Hematopoietic multipotent progenitor cell treated with erythropoietin and hydrocortisone succinate and interleukin-3 and kit ligand, for 6 days (in vitro differentiated cells): Measurements from ENCODE around the gene ATP6V0A1.
"Not testable (repeated sequence)": the region's sequence is repeated elsewhere in the genome, so short reads cannot be mapped to it uniquely, and the experiment has no call there.

ENCODE experiments used
- DNase-seq: peaks from one replicate; pipeline ENCODE4 v3.0.0-alpha.2; 2015

ATP6V0A1 gene

GRCh38 chr17:42477824-42478223 lies 19.1 kb downstream of the ATP6V0A1 start:
- not testable (repeated sequence) for DNase-seq

GRCh38 chr17:42484304-42484703 lies 25.6 kb downstream of the ATP6V0A1 start:
- peak; percentile 86 for DNase-seq

DNA sequence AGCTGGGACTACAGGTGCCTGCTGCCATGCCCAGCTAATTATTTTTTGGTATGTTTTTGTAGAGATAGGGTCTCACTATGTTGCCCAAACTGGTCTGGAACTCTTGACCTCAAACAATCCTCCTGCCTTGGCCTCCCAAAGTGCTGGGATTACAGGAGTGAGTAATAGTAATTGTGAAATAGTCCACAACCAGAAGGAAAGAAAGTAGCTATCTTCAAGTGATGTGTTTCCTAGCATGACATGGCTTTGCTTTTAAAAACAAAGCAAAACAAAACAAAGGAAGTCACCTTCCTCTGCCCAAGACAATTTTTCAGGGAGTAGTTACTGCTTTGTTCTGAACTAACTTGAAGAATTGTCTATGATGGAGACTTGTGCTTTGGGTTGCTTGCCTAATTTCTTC lies 27.0 kb downstream of the ATP6V0A1 start:
- DNase-seq, result no peak

- DNase-seq, result no peak
These were observed 29.4 kb downstream of the ATP6V0A1 start for GRCh38 chr17:42488032-42488431.

DNA sequence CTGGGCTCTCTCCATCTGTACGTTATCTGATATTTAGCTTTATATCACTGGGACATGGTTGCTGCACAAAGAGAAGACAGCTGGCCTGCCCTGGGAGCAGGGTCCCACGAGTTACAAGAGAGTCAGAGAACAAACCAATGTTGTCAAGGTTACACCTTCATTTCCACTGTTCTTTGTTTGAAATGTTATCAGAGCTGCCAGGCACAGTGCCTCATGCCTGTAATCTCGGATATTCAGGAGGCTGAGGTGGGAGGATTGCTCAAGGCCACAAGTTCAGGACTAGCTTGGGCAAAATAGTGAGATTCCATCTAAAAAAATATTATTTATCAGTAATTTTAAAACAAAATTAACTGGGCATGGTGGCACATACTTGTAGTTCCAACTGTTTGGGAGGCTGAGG lies 34.6 kb downstream of the ATP6V0A1 start:
- peak; percentile 70 for DNase-seq

DNA sequence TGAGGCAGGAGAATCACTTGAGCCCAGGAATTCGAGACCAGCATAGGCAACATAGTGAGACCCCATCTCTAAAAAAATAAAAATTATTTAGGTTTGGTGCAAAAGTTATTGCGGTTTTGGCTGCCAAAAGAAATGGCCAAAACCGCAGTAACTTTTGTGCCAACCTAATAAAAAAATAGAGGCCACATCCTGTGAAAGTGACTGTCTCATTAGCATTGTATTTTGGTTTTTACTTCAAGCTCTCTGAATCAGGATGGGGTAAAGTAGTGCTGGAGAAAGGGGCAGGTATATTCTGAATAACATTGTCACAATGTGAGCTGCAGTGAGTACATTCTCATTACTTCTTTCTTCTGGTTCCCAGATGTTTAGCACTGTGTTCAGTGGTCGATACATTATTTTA lies 36.0 kb downstream of the ATP6V0A1 start:
- DNase-seq, result no peak

DNA sequence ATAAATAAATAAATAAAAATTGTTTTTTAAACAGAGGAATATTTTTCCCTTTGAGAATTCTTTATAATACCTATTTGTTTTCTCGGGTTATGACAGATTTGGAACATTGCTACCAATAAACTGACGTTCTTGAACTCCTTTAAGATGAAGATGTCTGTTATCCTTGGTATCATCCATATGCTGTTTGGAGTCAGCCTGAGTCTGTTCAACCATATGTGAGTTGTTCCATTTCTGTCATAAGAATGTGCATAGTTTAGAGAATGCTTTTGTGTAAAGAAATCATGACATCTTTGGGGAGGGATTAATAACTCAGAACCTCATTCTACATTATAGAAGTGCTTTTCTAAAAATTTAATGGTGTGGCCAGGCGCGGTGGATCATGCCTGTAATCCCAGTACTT lies 40.1 kb downstream of the ATP6V0A1 start:
- no peak for DNase-seq

DNA sequence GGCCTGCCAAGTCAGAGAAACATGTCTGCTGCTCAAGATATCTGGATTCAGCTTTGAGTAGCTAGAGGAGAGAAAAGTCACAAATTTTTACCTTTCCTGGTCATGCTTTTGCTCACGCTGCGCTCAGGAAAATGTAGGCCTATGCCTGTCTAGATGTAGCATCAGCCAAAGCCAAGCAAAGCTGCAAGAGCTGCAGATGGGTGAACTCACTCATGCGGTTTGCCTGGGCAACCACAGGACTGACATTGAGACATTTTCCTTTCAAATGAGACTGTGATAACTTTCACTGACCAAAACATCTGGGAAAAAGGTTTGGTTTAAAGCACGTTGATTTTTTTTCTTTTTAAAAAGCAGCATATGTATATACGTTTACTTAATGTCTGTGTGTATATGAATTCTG lies 43.4 kb downstream of the ATP6V0A1 start:
- no peak for DNase-seq

- DNase-seq, result no peak
These were observed 44.2 kb downstream of the ATP6V0A1 start for GRCh38 chr17:42502926-42503325.

- no peak for DNase-seq
These were observed 49.0 kb downstream of the ATP6V0A1 start for GRCh38 chr17:42507671-42508070.

- DNase-seq, result no peak
These were observed 49.9 kb downstream of the ATP6V0A1 start for GRCh38 chr17:42508426-42509165.

DNA sequence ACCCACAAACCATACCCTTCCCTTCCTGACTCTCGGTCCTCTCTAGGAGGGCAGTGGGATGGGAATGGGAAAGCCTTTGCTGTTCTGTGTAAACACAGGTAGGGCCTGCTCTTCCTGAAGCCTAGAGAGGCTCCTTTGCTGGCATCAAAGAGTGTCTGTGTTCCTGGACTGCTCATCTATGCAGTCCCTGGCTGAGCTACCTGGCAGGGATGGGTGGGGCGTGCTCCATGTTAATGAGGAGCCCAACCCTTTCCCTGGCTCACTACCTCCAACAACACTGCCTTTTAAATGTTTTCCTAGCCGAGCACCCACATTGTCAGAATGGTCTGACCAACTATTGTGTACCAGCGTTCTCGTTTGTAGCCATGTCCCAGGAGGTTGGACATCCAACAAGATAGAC lies 50.7 kb downstream of the ATP6V0A1 start:
- DNase-seq, result no peak

DNA sequence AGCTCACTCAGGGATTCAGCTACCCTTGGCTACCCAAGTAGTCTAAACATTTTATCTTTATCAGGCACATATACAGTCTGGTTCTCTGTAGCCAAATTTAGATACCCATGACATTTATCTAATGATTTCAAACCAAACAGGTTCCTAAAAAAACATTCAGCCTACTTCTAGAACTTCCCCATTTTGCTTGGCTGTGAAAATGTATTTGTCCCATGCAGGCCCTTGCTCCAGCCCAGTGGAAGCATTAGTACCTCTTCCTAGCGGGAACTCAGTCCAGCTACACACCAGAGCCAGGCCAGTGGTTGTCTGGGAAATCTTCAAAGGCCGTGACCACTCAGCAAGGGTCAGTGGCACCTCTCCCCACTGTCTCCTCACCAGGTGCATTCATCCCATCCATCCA lies 51.2 kb downstream of the ATP6V0A1 start:
- peak; percentile 34 for DNase-seq

DNA sequence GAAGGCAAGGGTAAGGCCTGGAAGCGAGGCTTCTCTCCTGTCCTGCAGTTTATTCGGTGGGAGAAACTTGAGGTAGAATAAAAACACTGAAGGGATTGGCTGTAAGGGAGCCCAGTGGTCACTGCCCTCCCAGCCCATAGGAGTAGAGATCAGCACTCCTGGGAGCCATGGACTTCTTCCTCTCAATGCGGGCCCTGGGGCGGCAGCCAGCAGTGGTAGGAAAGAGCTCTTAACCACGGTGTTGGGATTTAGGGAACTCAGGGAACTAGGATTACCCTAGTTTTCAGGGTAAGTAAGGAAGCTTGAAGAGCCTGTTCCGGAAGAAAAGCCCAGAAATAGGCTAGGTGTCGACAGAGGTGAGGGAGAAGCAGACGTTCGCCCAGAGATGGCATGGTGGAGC lies 53.6 kb downstream of the ATP6V0A1 start:
- no peak for DNase-seq

- DNase-seq, result no peak
These were observed 54.1 kb downstream of the ATP6V0A1 start for GRCh38 chr17:42512733-42513251.

DNA sequence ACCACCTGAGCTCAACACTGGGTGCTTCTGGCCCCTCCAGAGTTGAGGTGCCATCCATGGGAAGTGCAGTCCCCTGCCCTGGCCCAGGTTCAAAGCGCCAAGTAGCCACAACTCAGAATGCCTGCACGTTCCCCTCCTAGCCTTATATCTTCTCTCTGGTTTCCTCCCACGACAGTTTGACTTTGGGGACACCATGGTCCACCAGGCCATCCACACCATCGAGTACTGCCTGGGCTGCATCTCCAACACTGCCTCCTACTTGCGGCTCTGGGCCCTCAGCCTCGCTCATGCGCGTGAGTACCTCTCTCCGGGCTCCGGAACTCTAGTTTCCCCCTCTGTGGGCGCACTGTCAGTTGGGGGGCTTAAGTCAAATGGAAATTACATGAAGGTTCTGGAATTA lies 55.0 kb downstream of the ATP6V0A1 start:
- no peak for DNase-seq

DNA sequence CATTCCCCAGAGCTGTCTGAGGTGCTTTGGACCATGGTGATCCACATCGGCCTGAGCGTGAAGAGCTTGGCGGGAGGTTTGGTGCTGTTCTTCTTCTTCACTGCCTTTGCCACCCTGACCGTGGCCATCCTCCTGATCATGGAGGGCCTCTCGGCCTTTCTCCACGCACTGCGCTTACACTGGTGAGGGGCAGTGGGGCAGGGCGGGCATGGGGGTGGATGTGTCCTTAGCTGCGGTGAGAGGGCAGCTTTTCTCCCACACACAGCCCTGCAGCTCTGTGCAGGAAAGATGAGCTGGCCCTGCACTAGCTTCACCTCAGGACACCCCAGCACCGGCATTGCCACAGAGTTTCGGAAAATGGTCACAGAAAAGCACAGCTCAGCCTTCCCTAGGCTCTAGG lies 55.6 kb downstream of the ATP6V0A1 start:
- no peak for DNase-seq

DNA sequence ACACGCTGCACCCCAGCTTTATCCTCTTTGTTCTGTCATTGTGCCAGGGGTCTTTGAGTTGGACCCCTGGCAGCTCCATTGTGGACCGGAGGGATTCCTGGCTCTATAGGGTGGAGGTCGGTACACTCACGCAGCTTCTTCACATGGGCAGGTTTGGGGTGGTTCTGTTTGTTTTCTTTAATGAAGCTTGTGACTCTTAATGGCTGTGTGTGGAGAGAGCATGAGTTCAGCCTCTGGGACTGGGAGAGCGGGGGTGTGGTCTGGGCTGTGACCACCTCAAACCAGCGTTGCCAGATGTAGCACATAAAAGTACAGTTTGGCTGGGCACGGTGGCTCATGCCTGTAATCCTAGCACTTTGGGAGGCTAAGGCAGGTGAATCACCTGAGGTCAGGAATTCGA lies 56.2 kb downstream of the ATP6V0A1 start:
- DNase-seq, result no peak

GRCh38 chr17:42517516-42517915 lies 58.8 kb downstream of the ATP6V0A1 start:
- DNase-seq, result peak; percentile 93

DNA sequence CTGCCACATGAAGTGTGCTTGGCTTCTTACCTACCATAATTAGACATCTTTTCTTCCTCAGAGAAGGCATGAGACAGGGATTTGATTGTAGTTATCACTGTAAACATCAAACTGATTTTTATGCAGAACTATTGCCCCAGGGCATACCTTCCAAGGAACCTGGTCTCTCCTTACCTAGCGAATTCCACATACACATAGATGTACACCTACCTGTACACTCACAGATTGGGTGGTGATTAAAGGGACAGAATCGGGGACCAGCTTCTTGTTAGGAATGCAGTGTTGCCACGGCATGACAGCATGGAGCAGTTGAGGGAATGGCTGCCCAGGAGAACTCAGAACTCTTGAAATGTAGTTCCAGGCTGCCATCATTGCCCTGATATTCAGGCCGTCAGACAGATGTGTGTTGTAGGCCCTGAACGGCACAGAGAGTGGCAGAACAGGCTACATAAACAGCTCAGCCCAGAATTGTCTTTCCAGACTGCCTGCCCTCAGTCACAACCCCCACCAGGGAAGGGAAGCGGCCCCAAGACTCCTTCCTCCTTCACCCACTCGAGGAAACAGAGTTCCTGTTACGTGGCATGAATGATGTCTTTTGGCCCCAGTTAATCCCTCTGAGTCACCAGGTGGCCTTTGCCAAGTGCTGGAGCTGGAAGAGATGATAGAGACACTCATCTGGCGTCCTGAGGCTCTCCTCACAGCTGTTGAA lies 59.5 kb downstream of the ATP6V0A1 start:
- peak; percentile 87 for DNase-seq

GRCh38 chr17:42518755-42519545 lies 60.3 kb downstream of the ATP6V0A1 start:
- peak; percentile 98 for DNase-seq

DNA sequence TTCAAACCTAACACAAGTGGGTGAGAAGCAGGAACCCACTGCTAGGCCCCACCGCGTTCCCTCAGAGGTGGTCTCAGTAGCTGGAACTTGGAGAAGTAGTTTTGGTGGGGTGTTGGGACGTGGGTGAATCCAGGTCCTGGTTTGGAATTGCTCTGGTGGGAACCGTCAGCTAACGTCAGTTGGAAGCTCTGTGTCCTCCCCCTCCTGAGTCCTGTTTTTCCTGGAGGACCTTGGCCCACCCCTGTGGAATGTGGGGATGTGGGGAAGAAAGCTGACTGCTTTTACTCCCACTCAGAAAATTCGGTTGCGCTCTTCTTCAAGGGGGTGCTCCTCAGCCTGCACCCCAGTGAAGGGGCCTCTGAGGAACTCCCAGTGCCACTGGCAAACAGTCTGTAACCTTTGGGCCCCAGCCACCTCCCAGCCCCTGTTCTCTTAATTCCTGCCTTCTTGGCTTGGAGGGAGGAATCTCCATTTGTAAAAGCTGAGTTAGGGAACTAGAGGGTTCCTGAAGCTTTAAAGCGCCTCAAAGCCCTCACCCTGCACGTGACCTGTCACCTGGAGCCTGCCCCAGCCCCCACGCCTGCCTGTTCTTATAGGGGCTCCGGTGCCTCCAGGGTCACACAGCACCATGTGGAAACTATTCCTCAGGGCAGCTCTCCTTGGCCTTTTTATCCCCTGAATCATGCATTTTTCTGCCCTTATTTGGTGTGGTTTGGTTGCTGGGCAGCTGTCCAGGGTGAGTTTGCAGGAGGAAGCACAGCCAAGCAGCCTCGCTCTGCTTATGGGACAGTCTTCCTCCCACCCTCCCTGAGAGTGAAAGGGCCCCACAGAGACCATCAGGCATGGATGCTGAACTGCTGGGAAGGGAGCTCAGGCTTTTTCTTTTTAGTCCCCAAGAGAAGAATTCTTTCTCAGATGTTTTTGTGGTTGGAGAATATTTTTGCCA lies 61.1 kb downstream of the ATP6V0A1 start:
- peak; percentile 62 for DNase-seq
